CD14-positive monocyte (primary cell): ENCODE measurements around the gene VPS35L. TPM values are rescaled to one million over a fixed set of nuclear protein-coding genes. Genes with fewer than 3 reads are reported as not detected.

ENCODE experiments used
- DNase-seq, 3 donors: peaks; one replicate each; pipeline ENCODE4 v3.0.0-alpha.2; 2011 to 2022
- H2AFZ ChIP-seq: 2 replicates; pipeline ENCODE4 v1.6.0; 2012; ENCODE audit warnings: mild to moderate bottlenecking, low read depth, low read length, inconsistent platforms; ENCODE audit not compliant: insufficient read depth, poor library complexity, severe bottlenecking
- H3K27ac ChIP-seq, 2 donors: 1 replicate in 1 of 2; 2 replicates in 1 of 2; pipeline ENCODE4 v1.5.1; 2012 to 2013; ENCODE audit warnings: low read length in 2 of 2, control low read depth in 1 of 2, inconsistent platforms in 1 of 2, low read depth in 1 of 2, mild to moderate bottlenecking in 1 of 2
- H3K27me3 ChIP-seq, 2 donors: one replicate each; pipeline versions ENCODE4 v1.6.0 to v1.6.1; 2011 to 2013; ENCODE audit warnings: low read length in 2 of 2; ENCODE audit not compliant: control insufficient read depth in 2 of 2, insufficient read depth in 2 of 2
- H3K36me3 ChIP-seq, 2 donors: replicated peaks in 1 of 2; 1 replicate in 1 of 2; 2 replicates in 1 of 2; pipeline versions ENCODE4 v1.5.1 to v1.6.1; 2012 to 2013; ENCODE audit warnings: low read length in 2 of 2, control low read depth in 1 of 2, inconsistent platforms in 1 of 2, mild to moderate bottlenecking in 1 of 2; ENCODE audit not compliant: insufficient read depth in 2 of 2, control insufficient read depth in 1 of 2
- H3K4me1 ChIP-seq, 2 donors: 1 replicate in 1 of 2; 2 replicates in 1 of 2; pipeline versions ENCODE4 v1.5.1 to v1.6.1; 2012 to 2013; ENCODE audit warnings: low read length in 2 of 2, control low read depth in 1 of 2, inconsistent platforms in 1 of 2, mild to moderate bottlenecking in 1 of 2, moderate library complexity in 1 of 2; ENCODE audit not compliant: insufficient read depth in 2 of 2, control insufficient read depth in 1 of 2
- H3K4me2 ChIP-seq: replicated peaks from 2 replicates; pipeline ENCODE3; 2012; ENCODE audit warnings: low read length, moderate library complexity, mild to moderate bottlenecking; ENCODE audit not compliant: poor library complexity, severe bottlenecking; ENCODE audit errors: extremely low read depth
- H3K4me3 ChIP-seq, 3 experiments: fragments of 200-600 bp in 1 of 3; sonication (generic) in 1 of 3; replicated peaks in 1 of 3; 1 replicate in 2 of 3; 2 replicates in 1 of 3; pipeline ENCODE4 v1.5.1; 2011 to 2013; ENCODE audit warnings: low read length in 3 of 3, mild to moderate bottlenecking in 3 of 3, control low read depth in 2 of 3, low read depth in 2 of 3, inconsistent platforms in 1 of 3, moderate library complexity in 1 of 3
- H3K79me2 ChIP-seq: 2 replicates; pipeline ENCODE4 v1.6.0; 2012; ENCODE audit warnings: mild to moderate bottlenecking, control low read depth, inconsistent platforms, low read length, moderate library complexity; ENCODE audit not compliant: insufficient read depth
- H3K9ac ChIP-seq: 2 replicates; pipeline ENCODE4 v1.6.0; 2017; ENCODE audit warnings: low read length, mild to moderate bottlenecking; ENCODE audit not compliant: insufficient read depth, poor library complexity, severe bottlenecking
- H3K9me3 ChIP-seq, 2 donors: replicated peaks in 1 of 2; 1 replicate in 1 of 2; 2 replicates in 1 of 2; pipeline versions ENCODE4 v1.5.1 to v1.6.1; 2012 to 2013; ENCODE audit warnings: low read length in 2 of 2, control low read depth in 1 of 2; ENCODE audit not compliant: control insufficient read depth in 1 of 2, insufficient read depth in 1 of 2
- H4K20me1 ChIP-seq: 2 replicates; pipeline ENCODE4 v1.6.0; 2012; ENCODE audit warnings: mild to moderate bottlenecking, low read length, control low read depth, moderate library complexity; ENCODE audit not compliant: insufficient read depth
- H3K27ac Mint-ChIP-seq, 7 donors: one replicate each; pipeline ENCODE4 v1.8.0; 2020; ENCODE audit warnings: mild to moderate bottlenecking in 7 of 7, mixed read lengths in 7 of 7, moderate library complexity in 6 of 7, inconsistent platforms in 2 of 7
- H3K27me3 Mint-ChIP-seq, 3 donors: one replicate each; pipeline ENCODE4 v1.8.0; 2021 to 2022; ENCODE audit warnings: low read depth in 3 of 3, mild to moderate bottlenecking in 3 of 3, mixed read lengths in 3 of 3, moderate library complexity in 3 of 3, inconsistent platforms in 1 of 3
- H3K36me3 Mint-ChIP-seq, 2 donors: one replicate each; pipeline ENCODE4 v1.8.0; 2020; ENCODE audit warnings: mixed read lengths in 2 of 2, inconsistent platforms in 1 of 2, mild to moderate bottlenecking in 1 of 2
- H3K4me1 Mint-ChIP-seq: one replicate; pipeline ENCODE4 v1.8.0; 2020; ENCODE audit warnings: mild to moderate bottlenecking, mixed read lengths
- H3K4me3 Mint-ChIP-seq, 2 donors: one replicate each; pipeline ENCODE4 v1.8.0; 2020; ENCODE audit warnings: mild to moderate bottlenecking in 2 of 2, mixed read lengths in 2 of 2, moderate library complexity in 1 of 2
- H3K9me3 Mint-ChIP-seq, 7 donors: one replicate each; pipeline ENCODE4 v1.8.0; 2020 to 2022; ENCODE audit warnings: mixed read lengths in 7 of 7, mild to moderate bottlenecking in 6 of 7, moderate library complexity in 6 of 7, inconsistent platforms in 2 of 7
- CTCF ChIP-seq: fragments of 200-600 bp; IDR thresholded peaks from one replicate; pipeline ENCODE4 v1.8.0; 2022; ENCODE audit warnings: antibody characterized with exemption, mild to moderate bottlenecking
- WGBS: methylation state at CpG from one replicate; pipeline ENCODE4 v1.1.5; 2013; ENCODE audit warnings: missing lambda C conversion rate; ENCODE audit not compliant: insufficient coverage; 5-methylcytosine and 5-hydroxymethylcytosine counted together
- intact Hi-C, 2 donors: fragments of 100-400 bp; cut with micrococcal nuclease; formaldehyde crosslinking; loops; one replicate each; pipeline versions ENCODE4 v1.15.0 to v1.15.1; 2023
- polyA plus RNA-seq, 3 donors: library from polyadenylated mRNA; depleted of rRNA in 1 of 3; unstranded in 2 of 3; stranded (reverse) in 1 of 3; fragments of 300-500 nt in 2 of 3; fragments of >200 nt in 1 of 3; fragmentation: Illumina TruSeq in 2 of 3; gene quantifications; 1 replicate in 2 of 3; 2 replicates in 1 of 3; pipeline ENCODE4 v1.2.3, GENCODE V29; 2012 to 2021

VPS35L gene
- polyA plus RNA-seq, 3 donors = 29.7 to 51.4 (median 48.8) TPM

DNA sequence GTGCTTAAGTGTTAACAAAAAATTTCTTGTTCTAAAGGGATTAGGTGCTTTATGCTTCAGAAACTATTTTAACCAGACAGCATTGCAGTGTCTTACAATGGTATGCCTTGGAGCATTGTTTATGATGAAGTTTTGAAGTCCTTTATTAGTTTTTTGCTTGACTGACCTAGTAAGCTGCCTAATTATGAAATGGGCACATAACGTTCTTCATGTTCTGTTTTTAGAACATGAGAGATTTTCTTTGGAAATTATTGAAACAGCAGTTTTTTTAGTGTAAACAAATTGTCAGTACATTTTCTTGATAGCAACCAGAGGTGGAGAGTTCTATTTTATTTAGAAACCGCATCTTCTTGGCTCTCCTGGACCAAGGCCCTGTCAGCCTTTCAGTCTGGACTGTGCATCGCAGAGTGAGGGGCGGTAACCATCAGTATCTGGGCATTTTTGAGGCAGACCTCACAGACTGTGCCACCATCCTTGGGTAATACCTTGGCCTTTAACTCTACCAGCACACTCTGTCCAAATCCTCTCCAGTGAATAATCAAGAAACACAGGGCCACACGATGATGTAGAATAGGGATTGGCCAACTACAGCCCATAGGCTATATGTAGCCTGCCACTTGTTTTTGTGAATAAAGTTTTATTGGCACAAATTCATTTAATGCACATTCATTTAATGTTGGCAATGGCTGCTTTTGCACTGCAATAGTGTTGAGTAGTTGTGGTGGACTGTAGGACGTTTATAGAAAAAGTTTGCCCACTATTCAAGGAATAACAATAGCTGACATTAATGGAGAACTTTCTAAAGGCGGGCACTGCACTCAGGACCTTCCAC lies 81.1 kb downstream of the VPS35L start:
- Histone ChIP-seq H4K20me1 (no peaks in the 10 kb centered on the region), H2AFZ (no peak overlapping the region), H3K9me3 (no peaks in the 10 kb centered on the region), H3K9ac (no peak overlapping the region), H3K4me1 (no peaks in the 10 kb centered on the region), H3K4me3 (no peak overlapping the region), H3K4me2 (no peak overlapping the region), H3K27ac (no peak overlapping the region), H3K36me3 (peaks cover 78 to 90% of the 10 kb centered on the region in 2 donors), H3K27me3 (no peaks in the 10 kb centered on the region), H3K79me2 (no peaks in the 10 kb centered on the region)
- Mint-ChIP-seq H3K27me3 (no peaks in the 10 kb centered on the region), H3K36me3 (peaks cover 72 to 81% of the 10 kb centered on the region in 2 donors), H3K4me3 (no peak overlapping the region), H3K9me3 (no peaks in the 10 kb centered on the region), H3K4me1 (no peaks in the 10 kb centered on the region), H3K27ac (peak overlapping the region in 1 of 7 donors; percentile 26)
- TF ChIP-seq CTCF = no peak
- no peak for DNase-seq
- WGBS = no CpG with 5 or more reads among the region's 7 CpGs
- intact Hi-C loops = no loop called here

DNA sequence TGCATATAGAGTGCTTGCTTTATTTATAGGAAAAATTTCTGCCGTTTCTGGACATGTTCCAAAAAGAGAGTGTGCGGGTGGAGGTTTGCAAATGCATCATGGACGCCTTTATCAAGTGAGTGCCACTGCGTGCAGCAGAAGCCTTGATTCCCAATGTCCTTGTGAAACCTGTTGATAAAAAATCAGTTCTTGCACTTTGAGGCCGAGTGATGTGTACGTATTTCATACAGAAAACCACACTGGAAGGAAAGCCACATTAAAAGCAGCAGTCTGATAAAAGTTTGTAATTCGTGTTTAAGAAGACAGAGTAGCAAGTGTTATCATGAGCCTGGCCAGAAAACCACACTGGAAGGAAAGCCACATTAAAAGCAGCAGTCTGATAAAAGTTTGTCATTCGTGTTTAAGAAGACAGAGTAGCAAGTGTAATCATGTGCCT lies 84.5 kb downstream of the VPS35L start:
- no peak overlapping the region for H3K27ac ChIP-seq
- no peak overlapping the region for H2AFZ ChIP-seq
- H3K4me3 ChIP-seq = no peak overlapping the region
- Mint-ChIP-seq H3K4me3 (no peak overlapping the region), H3K9me3 (no peaks in the 10 kb centered on the region), H3K36me3 (peaks cover 61 to 81% of the 10 kb centered on the region in 2 donors), H3K4me1 (no peaks in the 10 kb centered on the region), H3K27me3 (no peaks in the 10 kb centered on the region), H3K27ac (no peak overlapping the region)
- no peaks in the 10 kb centered on the region for H3K9me3 ChIP-seq
- H4K20me1 ChIP-seq = no peaks in the 10 kb centered on the region
- H3K4me2 ChIP-seq = no peak overlapping the region
- no peak overlapping the region for H3K9ac ChIP-seq
- peaks cover 71 to 90% of the 10 kb centered on the region in 2 donors for H3K36me3 ChIP-seq
- H3K27me3 ChIP-seq = no peaks in the 10 kb centered on the region
- DNase-seq = no peak
- no peak for TF ChIP-seq CTCF
- intact Hi-C loops = loop anchor here in 1 of 2 donors (5.0 kb wide), 1 partner anchor 58 kb away; no protein-coding TSS in a partner anchor
- no peaks in the 10 kb centered on the region for H3K79me2 ChIP-seq
- 74% methylated on average over 7 of the region's 8 CpGs for WGBS
- H3K4me1 ChIP-seq = no peaks in the 10 kb centered on the region
